VCaP (cell line): ENCODE data around the gene MARCHF2.

Source experiments
- H3K27ac ChIP-seq: fragments of 450-650 bp; 2 replicates; pipeline ENCODE4 v1.5.1; 2017
- TF ChIP-seq, protein P1 (sequence below): fragments of 450-650 bp; conservative IDR thresholded peaks from 2 replicates; pipeline ENCODE4 v1.5.1; 2017; ENCODE audit warnings: mild to moderate bottlenecking, moderate library complexity

The MARCHF2 gene

GRCh38 chr19:8481616-8482015 is 68.5 kb downstream of the MARCHF2 start:
- H3K27ac ChIP-seq = no peak overlapping the region
- TF ChIP-seq, protein P1, sequence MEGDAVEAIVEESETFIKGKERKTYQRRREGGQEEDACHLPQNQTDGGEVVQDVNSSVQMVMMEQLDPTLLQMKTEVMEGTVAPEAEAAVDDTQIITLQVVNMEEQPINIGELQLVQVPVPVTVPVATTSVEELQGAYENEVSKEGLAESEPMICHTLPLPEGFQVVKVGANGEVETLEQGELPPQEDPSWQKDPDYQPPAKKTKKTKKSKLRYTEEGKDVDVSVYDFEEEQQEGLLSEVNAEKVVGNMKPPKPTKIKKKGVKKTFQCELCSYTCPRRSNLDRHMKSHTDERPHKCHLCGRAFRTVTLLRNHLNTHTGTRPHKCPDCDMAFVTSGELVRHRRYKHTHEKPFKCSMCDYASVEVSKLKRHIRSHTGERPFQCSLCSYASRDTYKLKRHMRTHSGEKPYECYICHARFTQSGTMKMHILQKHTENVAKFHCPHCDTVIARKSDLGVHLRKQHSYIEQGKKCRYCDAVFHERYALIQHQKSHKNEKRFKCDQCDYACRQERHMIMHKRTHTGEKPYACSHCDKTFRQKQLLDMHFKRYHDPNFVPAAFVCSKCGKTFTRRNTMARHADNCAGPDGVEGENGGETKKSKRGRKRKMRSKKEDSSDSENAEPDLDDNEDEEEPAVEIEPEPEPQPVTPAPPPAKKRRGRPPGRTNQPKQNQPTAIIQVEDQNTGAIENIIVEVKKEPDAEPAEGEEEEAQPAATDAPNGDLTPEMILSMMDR = no peak

GRCh38 chr19:8482696-8483095 is 69.6 kb downstream of the MARCHF2 start:
- TF ChIP-seq, protein P1 = no peak
- no peak overlapping the region for H3K27ac ChIP-seq

- H3K27ac ChIP-seq = no peak overlapping the region
- TF ChIP-seq, protein P1 = no peak
These were observed 70.1 kb downstream of the MARCHF2 start for GRCh38 chr19:8483165-8483564.

GRCh38 chr19:8484331-8484894 is 71.3 kb downstream of the MARCHF2 start:
- H3K27ac ChIP-seq = no peak overlapping the region
- TF ChIP-seq, protein P1 = no peak

- TF ChIP-seq, protein P1 = no peak
- H3K27ac ChIP-seq = no peak overlapping the region
These were observed 72.7 kb downstream of the MARCHF2 start for GRCh38 chr19:8485561-8486371.

DNA sequence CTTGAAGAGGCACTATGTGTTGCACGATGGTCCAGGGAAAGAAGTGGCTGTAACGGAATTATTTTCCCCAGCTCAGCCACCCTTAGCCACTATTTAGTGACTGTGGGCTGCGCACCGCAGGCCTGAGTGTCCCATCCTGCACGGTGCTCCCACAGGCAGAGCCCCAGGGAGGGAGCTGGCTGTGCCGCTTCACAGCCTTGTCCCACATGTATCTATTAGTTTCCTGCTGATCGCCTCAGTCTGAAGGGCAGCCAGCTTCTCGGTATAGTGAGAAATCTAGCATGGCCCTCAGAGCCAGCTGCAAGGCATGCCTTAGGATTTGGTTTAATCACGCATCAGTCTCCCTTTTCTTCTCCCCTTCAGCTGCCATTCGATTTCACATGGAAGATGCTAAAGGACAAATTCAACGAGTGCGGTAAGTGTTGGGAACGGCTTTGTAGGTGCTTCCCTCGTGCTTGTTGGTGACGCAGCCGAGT is 73.6 kb downstream of the MARCHF2 start:
- H3K27ac ChIP-seq = no peak overlapping the region
- TF ChIP-seq, protein P1 = no peak

DNA sequence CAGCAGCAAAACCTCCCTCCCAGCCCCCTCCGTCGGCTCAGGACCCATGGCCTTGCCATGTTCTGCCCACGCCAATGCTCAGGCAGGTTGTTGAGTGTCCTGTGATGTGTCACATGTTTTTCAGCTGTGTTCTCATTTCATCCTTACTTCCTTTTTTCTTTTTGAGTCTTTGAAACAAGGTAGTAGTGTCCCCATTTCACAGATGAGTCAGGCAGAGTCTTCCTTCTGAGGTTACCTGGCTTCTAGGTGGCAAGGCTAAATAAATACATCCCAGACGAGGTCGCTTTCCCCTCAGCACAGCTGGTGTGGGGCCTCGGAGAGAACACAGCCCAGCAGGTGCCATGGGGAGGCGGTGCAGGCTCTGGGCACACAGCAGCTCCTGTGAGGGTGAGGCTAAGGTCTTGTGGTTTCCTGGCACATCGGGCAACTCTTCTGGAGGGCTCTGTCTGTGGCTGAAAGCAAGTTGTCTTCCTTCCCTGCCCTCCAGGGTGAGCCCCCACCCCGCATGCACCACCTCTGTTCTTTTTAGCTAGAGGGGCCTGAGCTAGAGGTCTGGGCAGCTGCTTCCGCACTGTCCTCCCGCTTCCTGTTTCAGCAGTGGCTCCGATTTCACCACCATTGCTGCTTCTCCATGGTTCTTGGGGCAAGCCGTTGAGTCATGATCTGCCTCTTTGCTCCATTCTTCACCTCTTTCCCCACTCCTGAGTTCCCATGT is 74.2 kb downstream of the MARCHF2 start:
- TF ChIP-seq, protein P1 = no peak
- H3K27ac ChIP-seq = no peak overlapping the region
